NCI-H1417 (cell line): ENCODE results near the gene BATF3.

ENCODE experiments used
- DNase-seq, 3 experiments: peaks; one replicate each; lab custom pipeline; 2025; lab: John Stamatoyannopoulos, UW

The BATF3 gene

GRCh38 chr1:212684521-212685090 is 15.0 kb downstream of the BATF3 start:
- no peak for DNase-seq

DNA sequence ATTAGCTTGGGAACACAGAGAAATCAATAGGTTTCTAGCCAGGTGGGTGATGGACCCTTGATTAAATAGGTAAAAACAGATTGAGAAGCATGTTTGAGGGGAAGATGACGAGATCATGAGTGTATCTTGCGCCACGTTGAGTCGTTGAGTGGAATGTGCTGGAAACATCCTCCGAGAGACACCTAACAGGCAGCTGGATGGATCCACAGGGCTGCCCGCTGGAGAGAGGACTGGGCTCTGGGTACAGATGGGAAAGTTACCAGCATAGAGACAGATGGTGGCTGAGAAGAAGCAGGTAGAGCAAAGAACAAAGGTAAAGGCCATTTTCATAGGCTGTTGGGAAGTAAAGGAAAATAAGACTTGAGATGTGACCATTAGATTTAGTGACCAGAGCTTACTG is 15.6 kb downstream of the BATF3 start:
- no peak for DNase-seq

- DNase-seq: no peak
These were observed 16.3 kb downstream of the BATF3 start for GRCh38 chr1:212683357-212683722.

- peak in 2 of 3 experiments; percentile 19 to 77 for DNase-seq
These were observed 18.8 kb downstream of the BATF3 start for GRCh38 chr1:212680680-212681389.

- DNase-seq: no peak
These were observed 20.9 kb downstream of the BATF3 start for GRCh38 chr1:212678456-212679410.

DNA sequence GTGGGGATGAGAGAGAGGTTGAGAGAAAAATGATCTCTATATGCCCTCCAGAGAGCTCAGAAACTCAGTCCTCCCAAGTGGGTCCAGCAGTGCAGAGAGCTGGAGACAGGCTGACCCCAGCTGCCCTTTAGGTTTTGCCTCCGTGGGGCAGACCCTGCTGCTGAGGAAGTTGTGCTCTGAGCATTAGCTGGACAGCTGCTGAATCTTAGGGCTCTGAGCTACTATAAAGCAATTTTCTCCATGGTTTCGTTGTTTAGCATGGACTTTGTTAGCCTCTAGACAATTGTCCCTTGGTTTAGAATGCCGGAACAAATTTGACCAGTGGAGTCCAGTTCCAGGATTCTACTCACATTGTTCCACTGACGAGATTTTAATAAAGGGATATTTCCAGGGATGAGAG is 22.1 kb downstream of the BATF3 start:
- DNase-seq: no peak

GRCh38 chr1:212677136-212677535 is 22.5 kb downstream of the BATF3 start:
- no peak for DNase-seq

GRCh38 chr1:212675675-212676074 is 24.0 kb downstream of the BATF3 start:
- DNase-seq: no peak

DNA sequence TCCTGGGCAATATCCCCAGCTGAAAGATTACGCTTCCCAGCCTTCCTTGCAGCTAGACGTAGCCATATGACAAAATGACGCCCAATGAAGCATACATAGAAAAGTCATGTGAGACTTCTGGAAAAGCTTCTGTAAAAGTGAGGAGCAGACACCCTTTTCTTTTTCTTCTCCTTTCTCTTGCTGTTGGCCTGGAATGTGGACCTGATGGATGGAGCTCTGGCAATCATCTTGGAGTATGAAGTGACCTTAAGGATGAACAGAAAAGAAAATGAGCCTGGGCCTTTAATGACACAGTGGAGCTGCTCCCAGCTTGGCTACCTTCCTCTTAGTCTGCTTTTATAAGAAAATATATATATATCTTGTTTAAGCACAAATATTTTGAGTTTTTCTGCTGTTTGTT is 24.8 kb downstream of the BATF3 start:
- no peak for DNase-seq

GRCh38 chr1:212671342-212672031 is 28.2 kb downstream of the BATF3 start:
- peak; percentile 25 to 93 (median 85) for DNase-seq

DNA sequence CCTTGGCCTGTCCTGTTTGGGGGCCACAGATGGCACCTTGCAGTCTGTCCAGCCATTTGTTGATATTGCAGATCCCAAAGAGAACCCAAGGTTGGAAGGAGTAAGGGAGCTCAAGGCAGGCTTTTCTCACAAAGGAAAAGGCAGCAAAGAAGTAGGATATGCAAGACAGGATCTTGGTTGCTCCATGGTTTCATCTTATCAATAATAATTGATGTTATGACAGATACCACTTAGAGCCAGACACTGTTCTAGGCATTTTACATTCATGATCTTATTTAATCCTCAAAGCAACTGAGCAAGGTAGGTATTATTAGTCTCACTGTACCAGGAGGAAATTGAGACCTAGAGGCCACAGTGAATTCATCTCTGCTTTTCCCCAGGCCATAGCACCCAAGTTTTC is 28.8 kb downstream of the BATF3 start:
- peak in 1 of 3 experiments; percentile 30 for DNase-seq

- no peak for DNase-seq
These were observed 29.3 kb downstream of the BATF3 start for GRCh38 chr1:212670301-212670700.

DNA sequence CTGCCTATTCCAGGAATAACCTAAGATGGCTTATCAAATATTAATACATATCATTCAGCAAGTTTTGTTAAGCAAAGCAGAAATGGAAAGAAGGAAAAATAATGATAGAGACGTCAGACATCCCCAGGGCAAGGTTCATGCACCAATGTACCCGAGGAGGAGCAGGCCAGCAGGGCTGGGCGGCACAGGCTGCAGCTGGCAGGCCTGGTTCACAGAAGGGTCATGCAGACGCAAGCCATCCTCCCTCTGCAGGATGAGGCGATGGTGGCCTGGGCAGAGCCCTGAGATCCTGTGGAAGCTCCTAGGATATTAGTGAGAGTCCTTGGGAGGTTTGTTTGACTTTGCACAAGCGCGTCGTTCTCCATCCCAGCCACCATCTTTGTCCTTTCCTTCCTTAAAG is 30.0 kb downstream of the BATF3 start:
- no peak for DNase-seq

GRCh38 chr1:212669102-212669501 is 30.5 kb downstream of the BATF3 start:
- DNase-seq: peak in 1 of 3 experiments; percentile 32

DNA sequence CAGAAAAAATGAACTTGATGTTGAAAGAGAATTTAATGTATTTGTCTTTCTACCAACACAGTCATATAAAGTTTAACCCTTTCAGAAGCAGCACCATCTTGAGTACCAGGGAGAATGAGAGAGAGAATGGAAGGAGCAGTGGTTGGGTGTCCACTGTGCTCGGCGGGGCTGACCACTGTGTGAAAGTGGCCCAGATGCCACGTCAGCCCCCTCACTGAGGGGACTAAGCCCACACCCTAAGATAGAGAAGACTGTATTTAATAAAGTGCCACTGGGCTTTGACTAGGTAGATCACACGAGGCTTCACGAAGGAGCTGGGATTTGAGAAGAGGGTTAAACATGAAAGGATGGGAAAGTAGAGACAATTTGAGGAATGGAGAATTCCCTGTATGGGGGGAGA is 31.2 kb downstream of the BATF3 start:
- DNase-seq: no peak

DNA sequence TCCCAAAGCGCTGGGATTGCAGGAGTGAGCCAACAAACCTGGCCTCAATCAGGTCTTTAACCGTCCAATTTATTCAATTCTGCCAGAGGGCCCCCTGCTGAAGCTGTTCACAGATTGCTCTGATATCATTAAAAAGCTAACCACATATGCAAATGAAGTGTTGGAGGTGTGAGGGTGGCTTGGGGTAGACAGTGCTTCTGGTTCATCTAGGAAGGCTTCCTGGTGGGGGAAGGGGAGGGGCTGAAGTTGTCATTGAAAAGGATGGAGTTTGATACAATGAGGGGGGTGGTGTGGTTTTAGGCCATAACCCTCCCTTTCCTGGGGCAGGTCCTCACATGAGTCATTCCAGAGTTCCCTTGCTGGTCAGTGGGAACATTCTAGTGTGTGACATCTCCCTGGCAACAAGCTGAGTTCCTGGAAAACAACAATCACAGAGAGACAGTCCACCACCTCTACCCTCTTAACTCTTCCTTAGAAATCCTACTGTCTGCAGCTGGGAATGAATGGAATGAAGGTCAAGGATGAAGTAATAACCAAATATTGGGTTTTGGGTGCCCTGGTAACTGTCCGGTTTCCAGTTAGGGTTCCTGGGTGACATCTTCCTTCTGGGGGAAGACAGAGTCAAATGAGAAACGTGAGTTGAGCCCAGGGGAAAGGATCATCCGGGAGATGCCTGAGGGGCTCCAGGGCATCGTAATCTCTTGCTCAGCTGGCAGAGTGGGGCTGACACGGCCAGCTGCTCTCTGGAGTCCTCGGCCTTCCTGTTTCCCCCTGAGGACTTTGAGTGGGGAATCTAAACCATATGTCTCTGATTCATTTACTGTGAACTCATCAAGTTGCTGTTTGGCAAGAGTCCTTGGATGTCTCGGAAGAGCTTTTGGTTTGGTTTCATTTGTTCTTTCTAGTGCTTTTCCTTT is 32.2 kb downstream of the BATF3 start:
- DNase-seq: peak in 1 of 3 experiments; percentile 42

GRCh38 chr1:212666116-212666775 is 33.4 kb downstream of the BATF3 start:
- no peak for DNase-seq

DNA sequence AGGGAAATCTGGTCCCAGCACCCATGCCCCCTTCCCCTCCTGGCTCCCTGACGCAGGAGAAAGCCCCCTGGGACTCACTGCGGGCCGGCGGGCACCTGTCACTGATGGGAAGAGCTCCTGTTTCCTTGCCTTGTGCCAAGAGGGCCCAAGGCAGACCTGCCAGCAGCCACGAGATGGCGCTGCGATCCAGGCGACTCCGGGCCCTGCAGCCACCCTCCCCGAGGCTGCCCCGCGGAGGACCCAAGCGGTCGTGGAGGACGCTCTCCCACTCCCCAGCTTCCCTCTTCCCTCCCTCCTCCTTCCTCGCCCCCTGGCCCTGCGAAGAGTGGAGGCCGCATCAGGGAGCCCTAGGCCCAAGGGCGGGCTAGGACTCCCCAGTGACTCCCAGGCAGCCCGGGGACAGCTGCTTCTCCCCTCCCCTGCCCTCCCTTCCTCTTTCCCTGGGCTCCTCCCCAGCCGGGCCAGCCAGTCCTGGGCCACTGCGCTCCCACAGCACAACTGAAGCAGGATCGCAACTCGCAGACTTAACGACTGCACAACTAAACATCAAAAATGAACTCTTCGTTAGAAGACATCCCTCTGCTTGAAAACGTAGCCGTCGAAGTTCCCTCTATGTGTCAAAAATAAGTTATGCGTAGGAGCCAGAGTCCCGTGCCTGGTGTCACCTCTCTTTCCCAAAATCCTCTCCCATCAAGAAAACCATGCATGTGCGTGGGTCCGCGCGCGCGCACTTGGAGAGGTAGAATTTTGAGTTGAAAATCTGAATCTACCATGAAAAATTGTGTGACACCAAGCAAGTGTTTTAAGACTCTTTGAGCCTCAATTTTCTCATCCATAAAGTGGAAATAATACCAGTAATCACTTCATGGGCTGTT is 34.2 kb downstream of the BATF3 start:
- DNase-seq: peak in 1 of 3 experiments; percentile 48

GRCh38 chr1:212664409-212665199 is 35.0 kb downstream of the BATF3 start:
- DNase-seq: no peak
